H7 (cell line): ENCODE measurements around the gene IFITM2. TPM values are rescaled to one million over a fixed set of nuclear protein-coding genes. Genes with fewer than 3 reads are reported as not detected.

ENCODE experiments used
- DNase-seq: peaks from one replicate; pipeline ENCODE4 v3.0.0; 2012
- H3K27me3 ChIP-seq: 2 replicates; pipeline ENCODE4 v1.6.0; 2011; ENCODE audit warnings: mild to moderate bottlenecking, low read length; ENCODE audit not compliant: control insufficient read depth, insufficient read depth
- H3K36me3 ChIP-seq: replicated peaks from 2 replicates; pipeline ENCODE4 v1.5.1; 2011; ENCODE audit warnings: low read length; ENCODE audit not compliant: control insufficient read depth, insufficient read depth
- H3K4me3 ChIP-seq: 2 replicates; pipeline ENCODE4 v1.5.1; 2011; ENCODE audit warnings: low read depth, mild to moderate bottlenecking, control low read depth, low read length, moderate library complexity; ENCODE audit not compliant: insufficient read depth
- total RNA-seq: library from RNA; depleted of rRNA; stranded (reverse); fragments of >200 nt; shearing (Covaris generic); gene quantifications from 2 replicates; pipeline ENCODE4 v1.2.3, GENCODE V29; 2014

IFITM2 gene
- total RNA-seq, 1 experiment from 2014 or later: 374 TPM

DNA sequence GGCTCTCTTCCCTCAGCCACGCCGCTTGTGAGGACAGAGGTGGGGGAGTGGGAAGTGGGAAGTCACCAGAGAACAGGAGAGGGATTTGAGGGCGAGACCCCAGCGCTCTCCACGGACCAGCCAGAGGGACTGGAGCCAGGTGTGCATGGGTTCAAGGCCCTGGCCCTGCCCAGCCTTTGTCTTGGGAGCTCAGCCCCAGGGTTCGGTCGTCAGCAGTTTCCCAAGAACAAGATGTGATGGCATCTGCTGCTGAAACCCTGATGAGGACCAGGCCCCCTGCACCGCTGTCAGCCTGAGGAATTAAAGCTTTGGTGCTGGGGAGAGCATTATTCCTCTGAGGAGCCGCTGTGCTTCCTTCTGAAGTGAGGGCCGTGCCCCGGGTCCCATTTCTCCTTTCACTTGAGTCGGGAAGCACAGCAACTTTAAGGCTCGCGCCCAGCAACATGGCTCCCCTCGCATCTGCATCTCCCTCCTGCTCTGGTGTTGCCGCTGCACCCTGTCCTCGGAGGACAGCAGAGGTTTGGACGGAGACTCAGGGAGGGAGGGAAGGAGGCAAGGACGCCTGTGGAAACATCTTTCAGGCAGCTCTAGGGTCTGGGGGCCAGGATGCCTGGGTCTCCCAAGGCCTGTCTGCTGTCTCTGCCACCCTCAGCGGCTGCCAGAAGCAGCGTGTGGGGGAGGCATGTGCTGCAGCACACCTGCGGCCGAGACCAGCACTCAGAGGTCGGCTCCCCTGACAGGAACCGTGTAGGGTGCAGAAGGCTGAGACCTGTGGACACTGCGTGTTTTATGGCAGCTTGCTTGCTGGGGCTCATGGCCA, 12.1 kb upstream of the IFITM2 start:
- H3K27me3 ChIP-seq: no peaks in the 10 kb centered on the region
- DNase-seq: peak; percentile 44

DNA sequence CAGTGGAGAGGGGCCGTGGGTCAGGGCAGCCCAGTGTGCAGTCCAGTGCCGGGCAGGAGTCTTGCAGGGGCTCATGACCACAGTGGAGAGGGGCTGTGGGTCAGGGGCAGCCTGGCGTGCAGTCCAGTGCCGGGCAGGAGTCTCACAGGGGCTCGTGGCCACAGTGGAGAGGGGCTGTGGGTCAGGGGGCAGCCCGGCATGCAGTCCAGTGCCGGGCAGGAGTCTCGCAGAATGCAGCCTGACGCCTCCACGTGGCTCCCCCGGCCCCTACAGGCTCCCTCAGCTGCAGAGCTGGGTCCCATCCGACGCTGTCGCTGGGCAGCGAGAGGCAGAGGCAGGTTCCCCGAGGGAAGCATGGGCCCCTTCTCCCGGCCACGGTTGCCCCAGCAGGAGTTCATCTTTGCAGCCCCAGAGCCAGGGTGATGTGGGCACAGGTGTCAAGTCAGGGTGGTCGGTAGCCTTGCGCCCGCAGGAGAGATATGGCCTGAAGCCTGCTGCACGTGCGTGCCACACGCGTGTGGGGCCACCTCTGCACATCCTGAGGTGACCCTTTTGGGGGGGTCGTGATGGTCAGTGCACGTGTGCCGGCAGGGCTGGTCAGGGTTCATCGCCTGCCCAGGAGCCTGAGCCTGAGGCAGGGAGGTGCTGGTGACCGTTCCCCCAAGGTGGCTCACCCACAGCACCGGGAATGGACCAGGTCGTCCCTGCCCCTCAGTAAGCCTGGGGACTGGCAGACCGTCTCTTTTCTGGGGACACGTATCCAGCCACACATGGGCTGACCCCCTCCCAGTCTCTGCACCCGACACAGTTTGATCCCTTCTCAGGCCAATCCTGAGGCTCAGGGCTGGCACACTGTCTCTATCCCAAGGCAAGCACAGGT, 11.2 kb upstream of the IFITM2 start:
- Histone ChIP-seq H3K27me3 (no peaks in the 10 kb centered on the region), H3K36me3 (peaks cover 2% of the 10 kb centered on the region), H3K4me3 (no peak overlapping the region)
- DNase-seq: peak; percentile 55

More for the DNA sequence above, 12.1 kb upstream of the IFITM2 start:
- Histone ChIP-seq H3K4me3 (no peak overlapping the region), H3K36me3 (peaks cover 2% of the 10 kb centered on the region)

DNA sequence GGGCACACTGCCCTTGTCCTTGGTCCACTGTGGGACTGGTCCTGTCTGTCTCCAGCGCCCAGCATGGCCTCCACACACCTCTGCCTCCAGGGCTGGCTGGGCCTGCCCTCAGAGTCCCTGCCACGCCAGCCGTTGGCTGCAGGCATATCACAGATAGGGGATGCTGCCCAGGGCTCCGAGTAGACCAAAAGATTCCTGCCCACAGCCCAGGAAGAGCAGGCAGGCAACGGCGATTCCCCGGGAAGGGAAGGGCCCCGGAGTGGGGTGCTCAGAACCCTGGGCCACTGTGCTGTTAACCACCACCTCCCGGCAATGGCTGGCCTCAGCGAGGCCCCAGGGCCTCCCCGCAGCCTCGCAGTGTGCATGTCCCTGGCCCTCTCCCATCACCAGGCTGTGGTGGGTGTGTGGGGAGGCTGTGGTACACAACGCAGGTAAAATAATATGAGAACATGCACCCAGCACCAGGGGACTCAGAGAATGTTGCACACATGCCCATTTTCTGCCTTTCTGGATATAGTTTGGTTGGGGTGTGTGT, 10.5 kb upstream of the IFITM2 start:
- peak; percentile 51 for DNase-seq
- Histone ChIP-seq H3K36me3 (peaks cover 2% of the 10 kb centered on the region), H3K27me3 (no peaks in the 10 kb centered on the region), H3K4me3 (no peak overlapping the region)

DNA sequence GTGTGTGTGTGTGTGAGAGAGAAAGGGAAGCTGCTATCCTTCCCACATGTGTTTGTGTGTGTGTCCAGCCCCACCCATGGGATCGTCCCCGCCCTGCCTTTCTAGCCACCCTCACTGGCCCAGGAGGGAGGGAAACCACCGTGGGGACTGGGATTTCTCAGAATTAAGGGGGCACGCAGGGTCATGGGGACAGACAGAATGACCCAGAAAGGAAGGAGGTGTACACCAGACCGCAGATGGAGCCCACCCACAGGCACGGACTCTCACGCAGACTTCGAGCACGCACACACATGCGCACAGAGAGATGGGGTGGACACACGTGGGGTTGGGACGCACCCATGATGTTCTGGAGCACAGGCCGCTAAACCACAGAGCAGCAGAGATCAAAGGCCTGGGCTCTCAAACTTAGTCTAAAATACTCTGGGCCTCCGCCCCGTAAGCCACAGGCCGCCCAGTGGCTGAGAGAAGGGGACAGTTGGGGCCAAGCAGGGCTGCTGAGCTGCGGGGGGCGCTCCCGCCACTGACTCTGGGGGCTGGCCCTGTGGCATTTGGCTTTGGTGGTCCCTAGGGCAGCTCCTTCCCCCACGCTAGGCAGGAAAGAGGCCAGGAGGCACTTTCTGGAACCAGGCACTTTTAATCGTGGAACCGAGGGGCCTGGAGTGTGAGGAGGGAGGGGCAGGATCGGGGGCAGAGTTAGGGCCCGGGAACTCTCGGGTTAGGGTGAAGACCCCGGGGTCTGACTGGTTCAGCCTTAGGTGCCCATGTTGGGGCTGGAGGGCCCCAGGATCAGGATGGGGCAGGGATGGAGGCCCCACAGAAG, 9.8 kb upstream of the IFITM2 start:
- H3K27me3 ChIP-seq: no peaks in the 10 kb centered on the region
- H3K36me3 ChIP-seq: peaks cover 2% of the 10 kb centered on the region
- DNase-seq: peak; percentile 66
- H3K4me3 ChIP-seq: no peak overlapping the region

DNA sequence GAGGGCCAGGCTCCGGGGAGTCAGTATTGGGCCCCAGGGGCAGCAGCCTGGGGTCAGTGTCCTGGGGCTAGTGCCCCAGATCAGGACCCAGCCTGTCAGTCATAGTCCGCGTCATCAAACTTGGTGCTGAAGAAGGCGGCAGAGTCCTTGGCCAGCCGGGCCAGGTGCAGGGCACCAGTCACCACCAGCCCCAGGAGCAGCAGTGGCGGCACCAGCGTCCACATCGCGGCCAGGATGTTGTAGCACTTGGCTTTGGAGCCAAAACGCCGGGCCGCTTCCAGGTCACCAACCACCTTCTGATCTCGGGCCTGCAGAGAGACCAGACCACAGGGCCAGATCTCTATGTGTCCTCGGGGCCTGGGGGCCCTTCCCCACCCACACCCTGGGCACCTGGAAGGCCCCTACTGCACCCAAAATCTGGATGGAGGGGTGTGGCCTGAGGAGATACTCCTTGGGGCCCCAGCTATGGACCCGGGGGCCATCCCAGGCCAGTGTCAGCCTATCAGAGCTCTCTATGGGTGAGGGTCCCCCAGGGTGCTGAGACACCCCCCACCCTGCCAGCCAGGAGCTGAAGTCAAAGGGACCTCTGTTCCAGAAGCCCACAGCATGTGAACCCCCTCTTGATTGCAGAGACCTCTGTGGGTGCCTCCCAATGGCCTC, 9.1 kb upstream of the IFITM2 start:
- Histone ChIP-seq H3K4me3 (no peak overlapping the region), H3K36me3 (no peaks in the 10 kb centered on the region; the same call in 1 of the 2 replicates), H3K27me3 (no peaks in the 10 kb centered on the region)
- peak; percentile 59 for DNase-seq

DNA sequence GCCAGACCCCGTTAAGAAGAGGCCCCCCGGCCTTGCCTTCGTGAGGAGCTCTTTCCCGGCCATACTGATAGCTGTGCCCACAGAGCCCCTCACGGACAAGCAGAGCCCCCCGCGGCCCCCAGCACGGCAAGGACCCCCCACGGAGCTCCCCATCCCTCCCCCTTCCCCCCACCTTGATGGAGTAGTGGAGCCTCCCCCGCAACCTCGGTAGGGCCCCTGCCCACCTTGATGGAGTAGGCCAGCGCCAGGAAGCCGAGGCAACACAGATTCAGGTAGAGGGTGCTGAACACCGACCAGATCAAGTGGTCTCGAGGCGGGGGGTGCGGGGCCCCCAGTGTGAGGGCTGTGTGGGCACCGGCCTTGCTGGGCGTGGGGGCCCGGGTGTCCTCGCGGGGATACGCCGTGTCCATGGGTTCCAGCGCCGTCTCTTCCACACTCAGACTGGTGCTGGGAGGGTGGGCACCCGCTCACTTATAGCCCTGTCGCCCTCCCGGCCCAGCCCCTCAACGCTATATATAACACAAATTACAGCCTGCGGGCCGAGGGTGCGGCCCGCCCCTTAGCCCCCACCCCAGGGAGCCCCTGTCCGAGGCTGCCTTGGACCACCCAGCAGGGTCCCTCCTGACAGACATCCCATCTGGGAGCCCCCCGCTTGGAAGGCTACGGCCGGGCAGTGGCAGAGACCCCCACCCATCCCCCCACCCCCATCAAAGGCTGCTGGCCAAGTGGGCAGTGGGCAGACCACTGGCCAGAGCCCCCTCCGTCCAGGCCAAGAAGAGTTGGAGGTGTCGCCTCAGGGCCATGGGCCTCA, 8.3 kb upstream of the IFITM2 start, which contains the start of gene IFITM5:
TSS of gene IFITM5 (minus strand) at position 446 of the 811 bp plus-strand sequence. CDS start at position 410, 36 bp downstream.
- H3K27me3 ChIP-seq: no peaks in the 10 kb centered on the region
- no peak for DNase-seq
- no peaks in the 10 kb centered on the region for H3K36me3 ChIP-seq
- H3K4me3 ChIP-seq: no peak within 1 kb of the TSS

DNA sequence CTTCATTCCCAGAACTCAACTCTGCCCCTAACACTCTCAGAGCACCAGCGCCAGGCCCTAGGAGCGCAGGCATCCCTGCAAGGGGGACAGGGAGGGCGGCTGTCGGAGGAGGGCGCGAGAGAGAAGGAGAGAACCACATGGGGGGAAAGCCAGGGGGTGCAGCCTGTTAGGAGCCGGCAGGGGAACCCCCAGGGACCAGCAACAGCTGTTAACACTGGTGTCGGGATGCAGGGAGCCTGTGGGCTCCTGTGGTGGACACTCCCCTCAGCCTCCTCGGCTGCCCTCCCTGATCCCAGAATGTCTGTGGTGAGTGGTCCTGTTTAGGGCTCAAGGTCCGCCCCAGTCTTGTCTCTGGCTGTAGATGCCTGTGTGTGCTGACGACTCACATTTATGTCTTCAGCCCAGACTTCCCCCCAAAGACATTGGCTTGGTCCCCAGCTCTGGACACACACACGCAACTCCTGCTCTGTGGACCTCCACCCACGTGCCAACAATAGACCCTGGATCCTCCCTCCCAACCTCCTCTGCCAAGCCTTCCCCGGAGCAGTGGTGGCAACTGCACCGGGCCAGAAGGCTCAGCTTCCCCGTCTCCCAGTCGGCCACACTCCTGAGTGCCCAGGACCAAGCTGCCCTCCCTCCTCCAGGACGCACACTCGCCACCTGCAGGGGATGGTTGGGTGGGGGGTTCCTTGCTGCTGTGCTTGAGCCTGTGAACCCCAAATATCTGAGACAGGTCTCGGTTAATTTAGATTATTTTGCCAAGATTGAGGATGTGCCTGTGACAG, 7.5 kb upstream of the IFITM2 start:
- Histone ChIP-seq H3K4me3 (no peak overlapping the region), H3K27me3 (no peaks in the 10 kb centered on the region), H3K36me3 (no peaks in the 10 kb centered on the region)
- peak; percentile 92 for DNase-seq

DNA sequence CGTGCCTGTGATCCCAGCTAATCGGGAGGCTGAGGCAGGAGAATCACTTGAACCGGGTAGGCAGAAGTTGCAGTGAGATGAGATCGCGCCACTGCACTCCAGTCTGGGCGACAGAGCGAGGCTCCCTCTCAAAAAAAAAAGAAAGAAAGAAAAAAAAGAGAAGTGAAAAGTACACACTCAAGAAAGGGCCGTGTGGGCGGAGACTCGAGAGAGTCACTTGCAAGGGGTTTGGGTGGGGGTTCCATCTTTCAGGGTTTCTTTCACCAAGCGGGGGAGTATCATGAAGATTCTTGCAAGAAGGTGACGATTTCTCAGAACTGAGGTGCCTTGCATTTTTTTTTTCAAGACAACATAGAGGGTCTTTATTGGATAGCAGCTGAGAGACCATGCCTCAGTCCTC, 4.3 kb upstream of the IFITM2 start:
- Histone ChIP-seq H3K36me3 (no peaks in the 10 kb centered on the region), H3K4me3 (no peak overlapping the region), H3K27me3 (no peaks in the 10 kb centered on the region)
- no peak for DNase-seq

DNA sequence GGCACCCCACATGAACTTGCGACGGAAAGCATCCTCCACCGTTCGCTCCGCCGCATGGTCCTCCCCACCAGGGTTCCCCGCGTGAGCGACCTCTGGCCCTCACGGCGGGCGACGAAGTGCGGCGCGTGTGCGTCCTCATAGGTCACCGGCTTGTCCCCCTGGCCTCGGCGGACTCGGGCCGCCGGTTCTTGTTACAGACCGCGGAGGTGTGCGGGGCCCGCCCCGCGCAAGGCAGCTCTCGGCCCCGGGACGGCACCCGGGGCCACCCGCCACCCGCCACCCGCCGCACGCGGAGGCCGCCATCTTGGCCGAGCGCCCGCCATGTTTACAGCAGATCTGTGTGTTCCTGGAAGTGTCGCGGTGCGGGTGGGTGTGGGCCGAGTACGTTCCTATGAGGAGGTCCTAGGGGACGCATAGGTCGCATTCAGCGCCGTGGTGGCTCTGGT, 3.5 kb upstream of the IFITM2 start:
- H3K27me3 ChIP-seq: no peaks in the 10 kb centered on the region

DNA sequence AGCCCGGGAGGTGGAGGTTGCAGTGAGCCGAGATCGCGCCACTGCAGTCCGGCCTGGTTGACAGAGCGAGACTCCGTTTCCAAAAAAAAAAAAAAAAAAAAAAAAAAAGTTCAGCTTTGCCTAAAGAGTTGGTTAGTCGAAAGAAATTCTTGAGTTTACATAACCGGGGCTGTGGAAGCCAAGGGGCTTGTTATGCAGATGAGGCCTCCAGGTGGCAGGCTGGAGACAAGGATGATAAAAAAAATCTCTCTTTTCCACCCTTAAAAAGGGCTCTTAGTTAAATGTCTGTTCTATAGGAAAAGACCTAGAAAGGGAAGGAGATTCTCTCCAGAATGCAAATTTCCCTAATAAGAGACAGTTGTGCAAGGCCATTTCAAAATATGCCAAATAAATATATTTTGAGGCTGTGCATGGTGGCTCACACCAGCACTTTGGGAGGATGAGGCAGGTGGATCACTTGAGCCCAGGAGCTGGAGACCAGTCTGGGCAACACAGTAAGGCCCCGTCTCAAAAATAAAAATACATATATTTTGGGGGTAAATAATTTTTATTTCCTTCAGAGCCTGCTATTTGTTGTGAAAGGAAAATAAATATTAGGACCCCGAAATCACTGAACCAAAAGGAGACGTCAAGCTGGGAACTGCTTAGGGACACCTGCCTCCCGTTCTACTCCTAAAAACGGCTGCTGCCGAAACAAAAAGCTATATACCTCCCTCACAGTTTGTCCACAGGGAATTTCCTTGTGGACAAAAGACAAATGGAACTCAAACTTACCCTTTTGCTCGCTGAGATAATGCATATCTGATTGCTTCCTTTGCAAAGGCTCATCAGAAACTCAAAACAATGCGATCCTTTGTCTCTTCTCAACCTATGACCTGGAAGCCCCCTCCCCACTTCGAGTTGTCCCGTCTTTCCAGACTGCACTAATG, 2.4 kb upstream of the IFITM2 start:
- DNase-seq: peak; percentile 93
- Histone ChIP-seq H3K27me3 (no peaks in the 10 kb centered on the region), H3K4me3 (no peak overlapping the region), H3K36me3 (no peaks in the 10 kb centered on the region)

More for the DNA sequence above, 3.5 kb upstream of the IFITM2 start:
- H3K4me3 ChIP-seq: no peak overlapping the region
- peak; percentile 72 for DNase-seq
- H3K36me3 ChIP-seq: no peaks in the 10 kb centered on the region

DNA sequence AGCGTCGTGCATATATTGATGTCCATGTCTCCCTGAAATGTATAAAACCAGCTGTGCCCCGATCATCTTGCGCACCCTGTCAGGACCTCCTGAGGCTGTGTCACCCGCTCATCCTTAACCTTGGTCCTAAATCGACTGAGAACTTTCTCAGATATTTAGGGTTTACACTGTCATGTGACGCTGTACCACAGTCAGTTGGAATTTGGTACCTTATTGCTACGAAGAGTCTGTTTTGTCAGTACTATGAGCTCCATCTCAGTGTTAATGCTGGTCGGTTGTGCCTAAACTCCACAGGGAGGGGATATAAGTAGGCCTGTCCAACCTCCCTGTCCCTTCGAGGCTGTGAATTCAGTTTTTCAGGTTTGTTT, 1.8 kb upstream of the IFITM2 start:
- Histone ChIP-seq H3K27me3 (no peaks in the 10 kb centered on the region), H3K4me3 (no peak overlapping the region), H3K36me3 (no peaks in the 10 kb centered on the region)
- DNase-seq: no peak
